ENCODE measurements around the gene NDUFAB1.

DNA sequence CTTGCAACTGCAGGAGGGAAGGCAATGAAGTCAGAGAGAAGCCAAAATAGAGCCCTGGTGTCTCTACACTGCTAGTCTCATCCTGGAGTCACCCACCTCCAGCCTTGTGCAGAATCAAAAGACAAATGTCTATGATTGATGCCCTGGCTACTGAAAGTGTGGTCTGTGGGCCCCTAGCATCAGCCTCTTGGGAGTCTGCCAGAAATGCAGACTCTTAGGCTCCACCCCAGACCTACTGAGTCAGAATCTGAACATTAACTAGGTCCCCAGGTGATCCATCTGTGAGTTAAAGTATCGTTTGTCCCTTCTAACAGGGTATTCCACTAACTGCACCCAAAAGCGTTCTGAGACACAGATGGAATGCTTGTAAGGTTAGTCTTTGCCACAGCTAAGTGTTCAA lies 60.2 kb downstream of the NDUFAB1 start:
- TF ChIP-seq, protein P1, sequence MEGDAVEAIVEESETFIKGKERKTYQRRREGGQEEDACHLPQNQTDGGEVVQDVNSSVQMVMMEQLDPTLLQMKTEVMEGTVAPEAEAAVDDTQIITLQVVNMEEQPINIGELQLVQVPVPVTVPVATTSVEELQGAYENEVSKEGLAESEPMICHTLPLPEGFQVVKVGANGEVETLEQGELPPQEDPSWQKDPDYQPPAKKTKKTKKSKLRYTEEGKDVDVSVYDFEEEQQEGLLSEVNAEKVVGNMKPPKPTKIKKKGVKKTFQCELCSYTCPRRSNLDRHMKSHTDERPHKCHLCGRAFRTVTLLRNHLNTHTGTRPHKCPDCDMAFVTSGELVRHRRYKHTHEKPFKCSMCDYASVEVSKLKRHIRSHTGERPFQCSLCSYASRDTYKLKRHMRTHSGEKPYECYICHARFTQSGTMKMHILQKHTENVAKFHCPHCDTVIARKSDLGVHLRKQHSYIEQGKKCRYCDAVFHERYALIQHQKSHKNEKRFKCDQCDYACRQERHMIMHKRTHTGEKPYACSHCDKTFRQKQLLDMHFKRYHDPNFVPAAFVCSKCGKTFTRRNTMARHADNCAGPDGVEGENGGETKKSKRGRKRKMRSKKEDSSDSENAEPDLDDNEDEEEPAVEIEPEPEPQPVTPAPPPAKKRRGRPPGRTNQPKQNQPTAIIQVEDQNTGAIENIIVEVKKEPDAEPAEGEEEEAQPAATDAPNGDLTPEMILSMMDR (IDR thresholded peaks at IDR 0.05) = no peak
- no peak for TF ChIP-seq EP300 (IDR thresholded peaks at IDR 0.05)
- no peak for TF ChIP-seq POLR2A (IDR thresholded peaks at IDR 0.05)
- no peak for TF ChIP-seq POLR2AphosphoS5 (IDR thresholded peaks at IDR 0.05)
